NCI-H1417 treated with DMSO at 0.1 percent for 48 hours (cell line): ENCODE data around the gene ANKRD12.
A peak's percentile ranks its signal among the peaks of the same experiment; 100 is the strongest.

Experiments
- DNase-seq: peaks from one replicate; lab custom pipeline; 2025; lab: John Stamatoyannopoulos, UW

The ANKRD12 gene

GRCh38 chr18:9106800-9107584 lies 29.6 kb upstream of the ANKRD12 start:
- DNase-seq, result no peak

- no peak for DNase-seq
Measured at GRCh38 chr18:9108911-9109310, 27.7 kb upstream of the ANKRD12 start.

GRCh38 chr18:9109523-9109922 lies 27.1 kb upstream of the ANKRD12 start:
- no peak for DNase-seq

GRCh38 chr18:9113468-9114149 lies 23.0 kb upstream of the ANKRD12 start:
- DNase-seq, result no peak

GRCh38 chr18:9115984-9116383 lies 20.6 kb upstream of the ANKRD12 start:
- DNase-seq, result no peak

- no peak for DNase-seq
Measured at GRCh38 chr18:9117980-9118841, 18.4 kb upstream of the ANKRD12 start.

GRCh38 chr18:9120796-9121195 lies 15.8 kb upstream of the ANKRD12 start:
- no peak for DNase-seq

GRCh38 chr18:9123520-9123919 lies 13.1 kb upstream of the ANKRD12 start:
- no peak for DNase-seq

- no peak for DNase-seq
Measured at GRCh38 chr18:9124824-9125223, 11.8 kb upstream of the ANKRD12 start.

- no peak for DNase-seq
Measured at GRCh38 chr18:9126337-9126736, 10.2 kb upstream of the ANKRD12 start.

GRCh38 chr18:9130195-9130594 lies 6.4 kb upstream of the ANKRD12 start:
- no peak for DNase-seq

GRCh38 chr18:9130806-9131205 lies 5.8 kb upstream of the ANKRD12 start:
- DNase-seq, result no peak

GRCh38 chr18:9132628-9133027 lies 4.0 kb upstream of the ANKRD12 start:
- no peak for DNase-seq

- no peak for DNase-seq
Measured at GRCh38 chr18:9133225-9133624, 3.4 kb upstream of the ANKRD12 start.

- no peak for DNase-seq
Measured at GRCh38 chr18:9135081-9135911, 1.3 kb upstream of the ANKRD12 start.

GRCh38 chr18:9135912-9136314 lies 668 bp upstream of the ANKRD12 start:
- DNase-seq, result peak; percentile 56

- DNase-seq, result peak; percentile 49
Measured at GRCh38 chr18:9137168-9138066, 836 bp downstream of the ANKRD12 start.

GRCh38 chr18:9139400-9140039 lies 2.9 kb downstream of the ANKRD12 start:
- DNase-seq, result no peak

- DNase-seq, result no peak
Measured at GRCh38 chr18:9140381-9140780, 3.8 kb downstream of the ANKRD12 start.

- no peak for DNase-seq
Measured at GRCh38 chr18:9140984-9141383, 4.4 kb downstream of the ANKRD12 start.
